ENCODE measurements around the gene GGPS1.
"Not testable (repeated sequence)": the region's sequence is repeated elsewhere in the genome, so short reads cannot be mapped to it uniquely, and the experiment has no call there.

The GGPS1 gene

DNA sequence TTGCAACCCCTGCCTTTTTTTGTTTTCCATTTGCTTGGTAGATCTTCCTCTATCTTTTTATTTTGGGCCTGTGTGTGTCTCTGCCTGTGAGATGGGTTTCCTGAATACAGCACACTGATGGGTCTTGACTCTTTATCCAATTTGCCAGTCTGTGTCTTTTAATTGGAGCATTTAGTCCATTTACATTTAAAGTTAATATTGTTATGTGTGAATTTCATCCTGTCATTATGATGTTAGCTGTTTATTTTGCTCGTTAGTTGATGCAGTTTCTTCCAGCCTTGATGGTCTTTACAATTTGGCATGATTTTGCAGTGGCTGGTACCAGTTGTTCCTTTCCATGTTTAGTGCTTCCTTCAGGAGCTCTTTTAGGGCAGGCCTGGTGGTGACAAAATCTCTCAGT lies 57.3 kb downstream of the GGPS1 start:
- peaks cover 35% of the 10 kb centered on the region for H3K36me3 Mint-ChIP-seq (ENCODE audit: low read depth)
- not testable (repeated sequence) for H3K4me3 Mint-ChIP-seq; H3K9me3 Mint-ChIP-seq; H3K27me3 Mint-ChIP-seq; H3K4me1 Mint-ChIP-seq (ENCODE audit: low read depth); H3K27ac Mint-ChIP-seq

- Mint-ChIP-seq H3K4me1 (ENCODE audit: low read depth) (no peaks in the 10 kb centered on the region), H3K36me3 (ENCODE audit: low read depth) (peaks cover 11% of the 10 kb centered on the region), H3K9me3 (no peaks in the 10 kb centered on the region), H3K27ac (no peak overlapping the region), H3K27me3 (no peaks in the 10 kb centered on the region), H3K4me3 (no peak overlapping the region)
Observed at GRCh38 chr1:235391874-235392273, 63.5 kb downstream of the GGPS1 start.

Data from stimulated activated naive CD8-positive, alpha-beta T cell treated with anti-CD3 and anti-CD28 coated beads, Interleukin-15, Interleukin-2, amounts not matched to agents 100 ng/mL and 50 ng/mL, for 24 hours (primary cell).